ENCODE measurements around the gene TFDP1. TPM values are rescaled to one million over a fixed set of nuclear protein-coding genes. Genes with fewer than 3 reads are reported as not detected.
"Not testable (repeated sequence)": the region's sequence is repeated elsewhere in the genome, so short reads cannot be mapped to it uniquely, and the experiment has no call there.

The TFDP1 gene
- total RNA-seq, 2 donors from 2014 or later = 50.1 to 62.4 TPM

GRCh38 chr13:113589961-113590339, 5.4 kb downstream of the TFDP1 start:
- 93% methylated on average over 14 of the region's 14 CpGs for WGBS
- H3K4me3 ChIP-seq = no peak overlapping the region
- no peaks in the 10 kb centered on the region for H3K36me3 ChIP-seq
- intact Hi-C loops (cut with DNase I) = no loop called here
- no peaks in the 10 kb centered on the region for H3K4me1 ChIP-seq (replicated peaks)
- DNase-seq (ENCODE audit: low spot score) = no peak
- no peak overlapping the region for H3K27ac ChIP-seq
- H3K9me3 ChIP-seq = no peaks in the 10 kb centered on the region
- no peaks in the 10 kb centered on the region for H3K27me3 ChIP-seq (replicated peaks; ENCODE audit: insufficient read depth)
- TF ChIP-seq CTCF (IDR thresholded peaks at IDR 0.05) (no peak), POLR2AphosphoS5 (IDR thresholded peaks at IDR 0.05) (no peak), POLR2A (IDR thresholded peaks at IDR 0.05) (no peak)

- intact Hi-C loops (cut with DNase I) = no loop called here
- no peak overlapping the region for H3K27ac ChIP-seq
- H3K9me3 ChIP-seq = no peaks in the 10 kb centered on the region
- DNase-seq (ENCODE audit: low spot score) = no peak
- H3K27me3 ChIP-seq (replicated peaks; ENCODE audit: insufficient read depth) = no peaks in the 10 kb centered on the region
- WGBS = 95% methylated on average over 11 of the region's 11 CpGs
- no peaks in the 10 kb centered on the region for H3K4me1 ChIP-seq (replicated peaks)
- H3K36me3 ChIP-seq = no peaks in the 10 kb centered on the region
- H3K4me3 ChIP-seq = no peak overlapping the region
- TF ChIP-seq POLR2AphosphoS5 (IDR thresholded peaks at IDR 0.05) (no peak), POLR2A (IDR thresholded peaks at IDR 0.05) (no peak), CTCF (IDR thresholded peaks at IDR 0.05) (no peak)
Measured at GRCh38 chr13:113591750-113592149, 7.2 kb downstream of the TFDP1 start.

GRCh38 chr13:113592571-113592970, 8.0 kb downstream of the TFDP1 start:
- Histone ChIP-seq H3K27me3 (replicated peaks; ENCODE audit: insufficient read depth) (no peaks in the 10 kb centered on the region), H3K27ac (no peak overlapping the region), H3K4me1 (replicated peaks) (no peaks in the 10 kb centered on the region), H3K9me3 (no peaks in the 10 kb centered on the region), H3K36me3 (no peaks in the 10 kb centered on the region), H3K4me3 (no peak overlapping the region)
- WGBS = 96% methylated on average over 5 of the region's 5 CpGs
- no peak for TF ChIP-seq POLR2A (IDR thresholded peaks at IDR 0.05)
- TF ChIP-seq CTCF (IDR thresholded peaks at IDR 0.05) = no peak
- no peak for TF ChIP-seq POLR2AphosphoS5 (IDR thresholded peaks at IDR 0.05)
- intact Hi-C loops (cut with DNase I) = no loop called here
- no peak for DNase-seq (ENCODE audit: low spot score)

- H3K9me3 ChIP-seq; H3K4me1 ChIP-seq (replicated peaks); DNase-seq (ENCODE audit: low spot score); H3K36me3 ChIP-seq; H3K27me3 ChIP-seq (replicated peaks; ENCODE audit: insufficient read depth); intact Hi-C loops (cut with DNase I); H3K27ac ChIP-seq; H3K4me3 ChIP-seq: not testable (repeated sequence)
- WGBS = 92% methylated on average over 21 of the region's 21 CpGs
Measured at GRCh38 chr13:113594066-113594821, 9.7 kb downstream of the TFDP1 start.

GRCh38 chr13:113595131-113595530, 10.6 kb downstream of the TFDP1 start:
- DNase-seq (ENCODE audit: low spot score) = no peak
- WGBS = 93% methylated on average over 8 of the region's 8 CpGs
- intact Hi-C loops (cut with DNase I) = no loop called here

More at GRCh38 chr13:113595131-113595530, 10.6 kb downstream of the TFDP1 start:
- H3K27ac ChIP-seq = no peak overlapping the region
- no peak overlapping the region for H3K4me3 ChIP-seq
- H3K4me1 ChIP-seq (replicated peaks) = no peaks in the 10 kb centered on the region
- TF ChIP-seq POLR2A (IDR thresholded peaks at IDR 0.05) = no peak
- TF ChIP-seq CTCF (IDR thresholded peaks at IDR 0.05) = no peak
- no peak for TF ChIP-seq POLR2AphosphoS5 (IDR thresholded peaks at IDR 0.05)
- H3K27me3 ChIP-seq (replicated peaks; ENCODE audit: insufficient read depth) = no peaks in the 10 kb centered on the region
- H3K36me3 ChIP-seq = no peaks in the 10 kb centered on the region
- H3K9me3 ChIP-seq = no peaks in the 10 kb centered on the region
